ENCODE measurements around the gene PDZD2. TPM values are rescaled to one million over a fixed set of nuclear protein-coding genes. Genes with fewer than 3 reads are reported as not detected.
A peak's percentile ranks its signal among the peaks of the same experiment; 100 is the strongest.

Gene PDZD2
- total RNA-seq, 1 donor from 2014 or later = 2.6 TPM

DNA sequence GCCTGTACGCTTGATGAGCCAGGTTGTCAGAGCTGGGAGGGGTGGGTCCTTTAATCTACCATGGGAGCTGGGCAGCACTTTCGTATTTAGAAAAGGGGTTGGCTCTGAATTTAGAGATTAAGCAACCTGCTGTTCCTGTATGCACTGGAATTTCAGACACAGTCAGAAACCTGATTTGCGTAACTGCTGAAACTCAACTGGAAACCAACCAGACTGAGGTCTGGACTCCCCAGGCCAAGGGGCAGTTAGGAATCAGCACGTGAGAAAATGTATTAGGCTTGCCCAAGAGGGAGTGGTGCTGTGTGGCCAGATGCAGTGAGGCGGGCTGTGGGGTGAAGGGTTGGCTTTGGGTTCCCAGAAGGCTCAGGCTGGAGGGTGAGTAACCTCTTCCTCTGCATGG, 300.2 kb downstream of the PDZD2 start:
- Histone ChIP-seq H3K4me1 (ENCODE audit: control insufficient read depth in 3 of 3, insufficient read depth in 3 of 3, low read length in 3 of 3) (peaks cover 4 to 6% (median 5%) of the 10 kb centered on the region in 3 donors), H3K27ac (ENCODE audit: low read depth, low read length) (no peak overlapping the region), H3K4me3 (ENCODE audit: low read length in 3 of 3) (no peak overlapping the region), H3K27me3 (ENCODE audit: control insufficient read depth in 3 of 3, insufficient read depth in 3 of 3, low read length in 3 of 3) (no peaks in the 10 kb centered on the region), H3K9ac (ENCODE audit: low read depth in 1 of 3, low read length in 3 of 3) (no peak overlapping the region), H3K36me3 (ENCODE audit: control insufficient read depth in 3 of 3, insufficient read depth in 3 of 3, low read length in 3 of 3) (no peaks in the 10 kb centered on the region), H3K9me3 (ENCODE audit: control insufficient read depth in 3 of 3, low read length in 3 of 3) (no peaks in the 10 kb centered on the region)

DNA sequence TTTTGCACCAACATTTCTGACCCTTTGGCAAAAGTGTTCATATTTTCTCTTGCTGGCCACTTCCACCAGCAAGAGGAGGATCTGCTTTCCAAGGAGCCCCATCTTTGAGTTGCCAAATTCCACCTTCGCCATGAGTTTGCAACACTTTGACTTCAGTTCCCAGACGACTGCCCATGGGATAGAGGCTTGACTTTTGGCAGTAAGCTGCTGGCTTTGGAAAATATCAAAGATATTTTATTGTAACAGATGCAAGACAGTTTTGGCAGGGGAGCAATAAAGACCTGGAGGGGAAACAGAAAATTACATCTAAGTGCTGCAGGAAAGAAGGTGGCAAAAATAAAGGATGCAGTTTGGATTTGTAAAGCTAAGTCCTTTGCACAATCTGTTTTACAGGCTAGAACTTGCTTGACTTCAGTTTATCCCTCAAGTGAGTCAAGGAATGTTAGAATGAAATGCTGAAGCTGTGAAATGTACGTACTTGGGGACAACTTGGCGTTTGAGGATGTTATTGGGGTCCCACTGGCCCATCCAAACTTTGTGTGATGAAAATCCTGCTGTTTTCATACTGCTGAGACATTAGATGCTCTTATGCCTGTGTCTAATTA, 302.3 kb downstream of the PDZD2 start:
- no peak overlapping the region for H3K27ac ChIP-seq (ENCODE audit: low read depth, low read length)
- no peak overlapping the region for H3K4me3 ChIP-seq (ENCODE audit: low read length in 3 of 3)
- H3K36me3 ChIP-seq (ENCODE audit: control insufficient read depth in 3 of 3, insufficient read depth in 3 of 3, low read length in 3 of 3) = no peaks in the 10 kb centered on the region
- no peaks in the 10 kb centered on the region for H3K4me1 ChIP-seq (ENCODE audit: control insufficient read depth in 3 of 3, insufficient read depth in 3 of 3, low read length in 3 of 3)
- no peak overlapping the region for H3K9ac ChIP-seq (ENCODE audit: low read depth in 1 of 3, low read length in 3 of 3)
- H3K27me3 ChIP-seq (ENCODE audit: control insufficient read depth in 3 of 3, insufficient read depth in 3 of 3, low read length in 3 of 3) = no peaks in the 10 kb centered on the region
- no peaks in the 10 kb centered on the region for H3K9me3 ChIP-seq (ENCODE audit: control insufficient read depth in 3 of 3, low read length in 3 of 3)

DNA sequence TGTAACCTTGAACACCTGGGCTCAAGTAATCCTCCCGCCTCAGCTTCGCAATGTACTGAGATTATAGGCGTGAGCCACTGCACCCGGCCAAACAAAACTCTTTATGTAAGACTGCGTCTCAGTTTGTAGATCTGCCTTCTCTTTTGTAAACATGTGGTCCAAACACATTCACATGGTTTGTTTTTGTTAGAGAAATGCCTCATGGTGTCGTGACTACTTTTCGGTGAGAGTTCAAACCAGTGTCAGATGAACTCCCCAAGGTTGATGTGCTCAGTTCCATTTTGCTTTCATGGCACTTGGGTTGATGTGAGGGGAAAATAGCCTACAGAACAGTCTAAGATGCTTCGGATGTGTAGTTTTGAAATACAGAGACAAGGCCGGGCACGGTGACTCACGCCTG, 303.6 kb downstream of the PDZD2 start:
- no peaks in the 10 kb centered on the region for H3K36me3 ChIP-seq (ENCODE audit: control insufficient read depth in 3 of 3, insufficient read depth in 3 of 3, low read length in 3 of 3)
- H3K27me3 ChIP-seq (ENCODE audit: control insufficient read depth in 3 of 3, insufficient read depth in 3 of 3, low read length in 3 of 3) = no peaks in the 10 kb centered on the region
- no peak overlapping the region for H3K4me3 ChIP-seq (ENCODE audit: low read length in 3 of 3)
- no peak overlapping the region for H3K9ac ChIP-seq (ENCODE audit: low read depth in 1 of 3, low read length in 3 of 3)
- H3K4me1 ChIP-seq (ENCODE audit: control insufficient read depth in 3 of 3, insufficient read depth in 3 of 3, low read length in 3 of 3) = no peaks in the 10 kb centered on the region
- no peak overlapping the region for H3K27ac ChIP-seq (ENCODE audit: low read depth, low read length)
- H3K9me3 ChIP-seq (ENCODE audit: control insufficient read depth in 3 of 3, low read length in 3 of 3) = no peaks in the 10 kb centered on the region

DNA sequence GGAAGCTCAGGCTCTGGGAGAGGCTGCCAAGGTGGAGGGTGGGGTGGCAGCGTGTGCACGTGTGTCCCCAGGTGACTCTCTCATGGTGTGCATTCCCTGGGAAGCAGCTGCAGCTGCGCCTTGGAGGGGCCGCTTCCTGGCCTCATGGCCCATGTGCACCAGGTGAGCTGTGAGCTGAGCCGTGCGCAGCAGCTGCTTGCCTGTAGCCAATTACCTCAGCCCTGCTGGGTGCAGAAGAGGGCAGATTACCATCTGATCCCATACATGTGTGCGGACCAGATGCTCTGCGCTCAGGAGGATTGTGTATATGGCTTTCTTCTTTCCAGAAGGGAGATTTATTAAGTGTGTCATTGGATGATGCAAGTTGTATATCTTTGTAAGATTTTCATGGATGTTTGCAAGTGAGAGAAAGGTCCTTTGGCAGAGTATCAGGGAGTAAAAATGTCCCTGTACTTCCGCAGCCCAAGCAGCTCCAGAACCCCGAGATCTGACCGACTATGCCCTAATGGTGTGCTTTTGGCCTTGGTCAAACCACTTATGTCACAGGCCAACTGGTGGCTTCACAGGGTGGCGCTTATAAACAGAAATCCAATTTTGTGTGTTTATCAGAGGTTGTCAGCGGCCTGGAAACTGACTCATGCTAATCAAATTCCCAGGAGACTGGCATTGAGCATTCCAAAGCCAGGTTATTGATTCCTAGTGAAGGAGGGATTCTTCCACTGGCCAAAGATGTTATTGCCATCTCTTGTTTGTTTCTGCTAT, 305.9 kb downstream of the PDZD2 start:
- Histone ChIP-seq H3K4me1 (ENCODE audit: control insufficient read depth in 3 of 3, insufficient read depth in 3 of 3, low read length in 3 of 3) (no peaks in the 10 kb centered on the region), H3K9ac (ENCODE audit: low read depth in 1 of 3, low read length in 3 of 3) (no peak overlapping the region), H3K27ac (ENCODE audit: low read depth, low read length) (no peak overlapping the region), H3K27me3 (ENCODE audit: control insufficient read depth in 3 of 3, insufficient read depth in 3 of 3, low read length in 3 of 3) (no peaks in the 10 kb centered on the region), H3K4me3 (ENCODE audit: low read length in 3 of 3) (no peak overlapping the region), H3K36me3 (ENCODE audit: control insufficient read depth in 3 of 3, insufficient read depth in 3 of 3, low read length in 3 of 3) (no peaks in the 10 kb centered on the region), H3K9me3 (ENCODE audit: control insufficient read depth in 3 of 3, low read length in 3 of 3) (no peaks in the 10 kb centered on the region)

DNA sequence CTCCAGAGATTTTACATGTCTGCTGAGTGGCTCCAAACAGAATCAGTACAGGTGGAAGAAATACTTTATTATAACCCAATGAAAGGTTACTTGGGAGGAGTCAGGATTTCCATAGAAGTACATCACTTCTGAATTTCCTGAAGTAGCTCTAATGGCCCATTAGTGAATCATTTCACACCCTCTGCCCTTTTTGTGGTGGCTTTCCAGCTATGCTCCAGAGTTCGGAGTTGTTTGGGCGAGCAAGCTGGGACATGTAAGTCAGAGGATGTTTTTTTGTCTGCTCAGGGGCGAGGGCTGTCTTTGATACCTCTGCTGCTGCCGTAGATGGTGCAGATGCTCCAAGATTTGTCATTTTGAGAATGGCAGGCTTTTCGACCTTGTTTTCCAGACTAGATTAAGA, 309.1 kb downstream of the PDZD2 start:
- no peaks in the 10 kb centered on the region for H3K36me3 ChIP-seq (ENCODE audit: control insufficient read depth in 3 of 3, insufficient read depth in 3 of 3, low read length in 3 of 3)
- H3K9ac ChIP-seq (ENCODE audit: low read depth in 1 of 3, low read length in 3 of 3) = no peak overlapping the region
- no peaks in the 10 kb centered on the region for H3K9me3 ChIP-seq (ENCODE audit: control insufficient read depth in 3 of 3, low read length in 3 of 3)
- no peak overlapping the region for H3K27ac ChIP-seq (ENCODE audit: low read depth, low read length)
- no peaks in the 10 kb centered on the region for H3K4me1 ChIP-seq (ENCODE audit: control insufficient read depth in 3 of 3, insufficient read depth in 3 of 3, low read length in 3 of 3)
- no peak overlapping the region for H3K4me3 ChIP-seq (ENCODE audit: low read length in 3 of 3)
- H3K27me3 ChIP-seq (ENCODE audit: control insufficient read depth in 3 of 3, insufficient read depth in 3 of 3, low read length in 3 of 3) = no peaks in the 10 kb centered on the region

DNA sequence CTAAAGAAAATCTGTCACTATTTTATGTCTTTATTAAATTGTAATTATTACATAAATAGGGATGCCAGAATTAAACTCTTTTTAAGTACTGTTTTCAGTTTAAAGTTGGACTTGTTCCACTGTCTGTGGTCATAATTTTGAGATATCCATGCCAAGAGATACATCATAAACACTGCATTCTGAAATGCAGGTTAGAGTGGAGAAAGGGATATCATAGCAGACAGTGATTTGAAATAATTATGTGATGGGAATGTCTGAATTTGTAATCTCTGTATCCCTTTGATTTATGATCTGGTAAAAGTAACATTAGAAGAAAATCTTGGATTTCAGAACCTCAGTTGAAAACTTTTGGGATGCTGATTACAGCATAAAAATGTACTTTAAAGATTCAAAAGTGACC, 313.1 kb downstream of the PDZD2 start:
- no peak overlapping the region for H3K9ac ChIP-seq (ENCODE audit: low read depth in 1 of 3, low read length in 3 of 3)

DNA sequence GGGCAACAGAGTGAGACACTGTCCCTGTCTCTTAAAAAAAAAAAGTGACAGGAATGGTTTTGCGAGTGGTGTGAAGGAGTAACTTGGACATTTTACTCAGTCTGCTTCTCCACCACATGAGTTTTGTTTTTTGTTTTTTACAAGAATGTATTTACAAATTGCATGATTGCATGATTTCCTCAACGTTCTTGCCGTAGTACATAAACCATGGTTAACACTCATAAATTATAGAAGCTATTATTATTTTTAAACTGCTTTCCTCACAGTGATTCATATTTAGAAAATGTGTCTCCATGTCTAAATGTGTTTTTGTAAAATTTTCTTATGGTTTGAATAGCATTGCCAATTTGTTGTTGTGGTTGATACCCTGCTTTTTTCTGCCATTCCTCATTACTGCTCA, 315.2 kb downstream of the PDZD2 start:
- H3K27ac ChIP-seq (ENCODE audit: low read depth, low read length) = no peak overlapping the region
- H3K4me1 ChIP-seq (ENCODE audit: control insufficient read depth in 3 of 3, insufficient read depth in 3 of 3, low read length in 3 of 3) = no peaks in the 10 kb centered on the region
- no peaks in the 10 kb centered on the region for H3K9me3 ChIP-seq (ENCODE audit: control insufficient read depth in 3 of 3, low read length in 3 of 3)
- H3K9ac ChIP-seq (ENCODE audit: low read depth in 1 of 3, low read length in 3 of 3) = no peak overlapping the region
- no peak overlapping the region for H3K4me3 ChIP-seq (ENCODE audit: low read length in 3 of 3)
- no peaks in the 10 kb centered on the region for H3K36me3 ChIP-seq (ENCODE audit: control insufficient read depth in 3 of 3, insufficient read depth in 3 of 3, low read length in 3 of 3)
- H3K27me3 ChIP-seq (ENCODE audit: control insufficient read depth in 3 of 3, insufficient read depth in 3 of 3, low read length in 3 of 3) = no peaks in the 10 kb centered on the region

More for the DNA sequence above, 313.1 kb downstream of the PDZD2 start:
- no peaks in the 10 kb centered on the region for H3K4me1 ChIP-seq (ENCODE audit: control insufficient read depth in 3 of 3, insufficient read depth in 3 of 3, low read length in 3 of 3)
- H3K27me3 ChIP-seq (ENCODE audit: control insufficient read depth in 3 of 3, insufficient read depth in 3 of 3, low read length in 3 of 3) = no peaks in the 10 kb centered on the region
- H3K9me3 ChIP-seq (ENCODE audit: control insufficient read depth in 3 of 3, low read length in 3 of 3) = no peaks in the 10 kb centered on the region
- no peak overlapping the region for H3K4me3 ChIP-seq (ENCODE audit: low read length in 3 of 3)
- H3K36me3 ChIP-seq (ENCODE audit: control insufficient read depth in 3 of 3, insufficient read depth in 3 of 3, low read length in 3 of 3) = no peaks in the 10 kb centered on the region
- no peak overlapping the region for H3K27ac ChIP-seq (ENCODE audit: low read depth, low read length)

DNA sequence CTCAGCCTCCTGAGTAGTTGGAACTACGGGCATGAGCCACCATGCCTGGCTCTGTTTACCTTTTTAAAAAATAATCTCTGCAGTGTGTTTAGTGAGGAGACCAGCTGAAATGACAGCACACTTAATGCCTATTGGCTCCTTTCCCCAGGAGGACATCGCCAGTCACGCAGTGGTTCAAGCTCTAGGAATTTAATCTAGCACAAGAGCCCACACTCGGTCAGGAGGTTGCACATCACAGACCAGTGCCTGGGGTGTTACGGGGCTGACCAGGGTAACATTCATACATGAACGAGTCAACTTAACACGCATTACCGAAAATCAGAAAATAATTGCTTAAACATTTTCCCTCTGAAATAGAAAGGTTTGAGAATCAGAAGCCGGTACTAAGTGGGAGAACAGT, 318.2 kb downstream of the PDZD2 start:
- Histone ChIP-seq H3K27me3 (ENCODE audit: control insufficient read depth in 3 of 3, insufficient read depth in 3 of 3, low read length in 3 of 3) (no peaks in the 10 kb centered on the region), H3K36me3 (ENCODE audit: control insufficient read depth in 3 of 3, insufficient read depth in 3 of 3, low read length in 3 of 3) (no peaks in the 10 kb centered on the region), H3K4me1 (ENCODE audit: control insufficient read depth in 3 of 3, insufficient read depth in 3 of 3, low read length in 3 of 3) (peaks cover 0 to 1% (median under 1%) of the 10 kb centered on the region in 3 donors), H3K27ac (ENCODE audit: low read depth, low read length) (no peak overlapping the region), H3K4me3 (ENCODE audit: low read length in 3 of 3) (no peak overlapping the region), H3K9ac (ENCODE audit: low read depth in 1 of 3, low read length in 3 of 3) (no peak overlapping the region), H3K9me3 (ENCODE audit: control insufficient read depth in 3 of 3, low read length in 3 of 3) (no peaks in the 10 kb centered on the region)

DNA sequence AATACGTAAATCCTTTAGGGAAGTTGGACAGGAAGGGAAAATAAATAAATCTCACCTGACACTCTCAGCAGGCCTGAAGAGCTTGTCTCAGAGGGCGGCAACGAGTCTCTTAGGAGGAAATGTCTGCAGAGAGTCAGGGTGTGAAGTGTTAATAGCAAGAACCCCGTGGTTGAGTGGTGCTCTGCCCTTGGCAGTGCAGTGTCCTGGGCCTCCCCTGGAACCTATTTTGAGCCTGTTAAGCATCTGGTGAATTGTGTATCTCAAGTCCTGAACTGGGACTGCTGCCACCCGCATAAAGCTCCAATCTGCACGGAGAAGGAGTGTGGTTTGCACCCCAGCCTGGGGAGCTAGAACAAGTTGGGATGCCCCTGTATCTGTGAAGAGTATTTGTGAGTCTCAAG, 323.4 kb downstream of the PDZD2 start:
- no peak overlapping the region for H3K27ac ChIP-seq (ENCODE audit: low read depth, low read length)

DNA sequence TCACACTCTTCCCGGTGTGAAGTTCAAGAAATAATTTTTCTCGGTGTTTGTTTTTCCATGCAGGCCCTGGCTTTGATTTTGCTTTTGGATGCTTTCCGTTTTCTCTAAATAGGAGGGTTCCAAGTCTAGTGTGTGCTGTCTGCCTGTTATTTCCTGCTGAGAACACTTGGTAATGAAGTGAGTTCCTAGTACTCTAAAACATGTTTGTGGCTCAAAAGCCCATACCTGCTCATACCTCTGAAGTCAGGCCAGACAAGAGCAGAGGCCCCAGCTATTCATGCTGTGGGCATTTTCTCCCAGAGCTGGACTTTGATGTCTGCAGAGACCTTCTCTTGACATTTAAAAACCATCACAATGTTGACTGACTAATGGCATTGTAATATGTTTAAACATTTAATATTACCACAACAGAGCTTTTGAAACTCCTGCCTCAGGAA, 324.0 kb downstream of the PDZD2 start:
- no peak overlapping the region for H3K4me3 ChIP-seq (ENCODE audit: low read length in 3 of 3)
- H3K27me3 ChIP-seq (ENCODE audit: control insufficient read depth in 3 of 3, insufficient read depth in 3 of 3, low read length in 3 of 3) = peaks cover 0 to 4% (median 0%) of the 10 kb centered on the region in 3 donors
- peaks cover 13 to 16% (median 15%) of the 10 kb centered on the region in 3 donors for H3K4me1 ChIP-seq (ENCODE audit: control insufficient read depth in 3 of 3, insufficient read depth in 3 of 3, low read length in 3 of 3)
- no peaks in the 10 kb centered on the region for H3K36me3 ChIP-seq (ENCODE audit: control insufficient read depth in 3 of 3, insufficient read depth in 3 of 3, low read length in 3 of 3)
- H3K27ac ChIP-seq (ENCODE audit: low read depth, low read length) = peak overlapping the region; percentile 38
- H3K9me3 ChIP-seq (ENCODE audit: control insufficient read depth in 3 of 3, low read length in 3 of 3) = no peaks in the 10 kb centered on the region
- H3K9ac ChIP-seq (ENCODE audit: low read depth in 1 of 3, low read length in 3 of 3) = no peak overlapping the region

More for the DNA sequence above, 323.4 kb downstream of the PDZD2 start:
- no peaks in the 10 kb centered on the region for H3K36me3 ChIP-seq (ENCODE audit: control insufficient read depth in 3 of 3, insufficient read depth in 3 of 3, low read length in 3 of 3)
- H3K4me3 ChIP-seq (ENCODE audit: low read length in 3 of 3) = no peak overlapping the region
- H3K9me3 ChIP-seq (ENCODE audit: control insufficient read depth in 3 of 3, low read length in 3 of 3) = no peaks in the 10 kb centered on the region
- peaks cover 13 to 16% (median 15%) of the 10 kb centered on the region in 3 donors for H3K4me1 ChIP-seq (ENCODE audit: control insufficient read depth in 3 of 3, insufficient read depth in 3 of 3, low read length in 3 of 3)
- no peak overlapping the region for H3K9ac ChIP-seq (ENCODE audit: low read depth in 1 of 3, low read length in 3 of 3)
- peaks cover 0 to 3% (median 0%) of the 10 kb centered on the region in 3 donors for H3K27me3 ChIP-seq (ENCODE audit: control insufficient read depth in 3 of 3, insufficient read depth in 3 of 3, low read length in 3 of 3)

Data from skeletal muscle tissue (tissue), 4 donors.